Fibroblast of mammary gland (primary cell): ENCODE data around the gene COL12A1.

Source experiments
- DNase-seq: peaks from one replicate; pipeline ENCODE4 v3.0.0-alpha.2; 2010; ENCODE audit warnings: low read depth
- H3K4me3 ChIP-seq: 2 replicates; pipeline ENCODE4 v1.5.1; 2011; ENCODE audit warnings: low read depth, mild to moderate bottlenecking, low read length, moderate library complexity; ENCODE audit not compliant: control insufficient read depth
- TF ChIP-seq, protein P1 (sequence below): conservative IDR thresholded peaks from 2 replicates; pipeline ENCODE4 v1.5.1; 2011; ENCODE audit warnings: low read depth, low read length, inconsistent platforms; ENCODE audit not compliant: control insufficient read depth, insufficient read depth

The COL12A1 gene

DNA sequence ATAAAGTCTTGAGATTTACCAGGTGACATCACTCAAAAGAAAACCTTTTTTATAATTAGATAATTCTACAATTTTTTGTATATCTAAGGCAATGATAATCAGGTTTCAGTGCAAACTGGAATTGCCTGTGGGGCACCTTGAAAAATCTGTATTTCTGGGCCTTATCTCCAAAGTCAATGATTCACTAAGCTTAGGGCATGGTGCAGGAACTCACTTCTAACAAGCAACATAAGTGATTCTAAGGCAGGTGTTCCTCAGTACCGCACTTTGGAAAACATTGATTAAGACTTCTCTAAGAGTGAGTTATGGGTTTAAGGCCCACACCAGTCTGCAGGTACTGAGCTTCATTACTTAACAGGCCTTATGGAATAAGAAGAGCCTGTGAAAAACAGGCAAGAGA lies 115.3 kb downstream of the COL12A1 start:
- TF ChIP-seq, protein P1, sequence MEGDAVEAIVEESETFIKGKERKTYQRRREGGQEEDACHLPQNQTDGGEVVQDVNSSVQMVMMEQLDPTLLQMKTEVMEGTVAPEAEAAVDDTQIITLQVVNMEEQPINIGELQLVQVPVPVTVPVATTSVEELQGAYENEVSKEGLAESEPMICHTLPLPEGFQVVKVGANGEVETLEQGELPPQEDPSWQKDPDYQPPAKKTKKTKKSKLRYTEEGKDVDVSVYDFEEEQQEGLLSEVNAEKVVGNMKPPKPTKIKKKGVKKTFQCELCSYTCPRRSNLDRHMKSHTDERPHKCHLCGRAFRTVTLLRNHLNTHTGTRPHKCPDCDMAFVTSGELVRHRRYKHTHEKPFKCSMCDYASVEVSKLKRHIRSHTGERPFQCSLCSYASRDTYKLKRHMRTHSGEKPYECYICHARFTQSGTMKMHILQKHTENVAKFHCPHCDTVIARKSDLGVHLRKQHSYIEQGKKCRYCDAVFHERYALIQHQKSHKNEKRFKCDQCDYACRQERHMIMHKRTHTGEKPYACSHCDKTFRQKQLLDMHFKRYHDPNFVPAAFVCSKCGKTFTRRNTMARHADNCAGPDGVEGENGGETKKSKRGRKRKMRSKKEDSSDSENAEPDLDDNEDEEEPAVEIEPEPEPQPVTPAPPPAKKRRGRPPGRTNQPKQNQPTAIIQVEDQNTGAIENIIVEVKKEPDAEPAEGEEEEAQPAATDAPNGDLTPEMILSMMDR = no peak
- DNase-seq = no peak
- no peak overlapping the region for H3K4me3 ChIP-seq

DNA sequence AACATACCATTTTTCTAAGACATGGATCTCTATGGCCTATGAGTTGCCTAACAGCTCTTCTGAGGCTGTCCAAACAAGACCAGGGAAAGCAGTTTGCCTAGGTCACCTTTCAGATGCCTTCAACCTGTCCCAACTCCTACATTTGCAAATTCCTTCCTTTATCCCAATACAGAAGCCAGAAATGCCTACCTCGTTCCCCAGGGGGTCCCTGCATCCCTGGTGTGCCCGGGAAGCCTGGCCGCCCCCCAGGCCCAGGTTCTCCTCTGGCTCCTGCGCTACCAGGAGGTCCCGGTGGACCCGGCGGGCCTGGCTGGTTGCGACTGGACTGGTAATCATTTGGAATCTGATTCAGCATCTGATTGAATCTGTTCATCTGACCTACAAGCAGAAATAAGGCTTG lies 115.9 kb downstream of the COL12A1 start:
- no peak overlapping the region for H3K4me3 ChIP-seq
- TF ChIP-seq, protein P1 = no peak
- DNase-seq = no peak

DNA sequence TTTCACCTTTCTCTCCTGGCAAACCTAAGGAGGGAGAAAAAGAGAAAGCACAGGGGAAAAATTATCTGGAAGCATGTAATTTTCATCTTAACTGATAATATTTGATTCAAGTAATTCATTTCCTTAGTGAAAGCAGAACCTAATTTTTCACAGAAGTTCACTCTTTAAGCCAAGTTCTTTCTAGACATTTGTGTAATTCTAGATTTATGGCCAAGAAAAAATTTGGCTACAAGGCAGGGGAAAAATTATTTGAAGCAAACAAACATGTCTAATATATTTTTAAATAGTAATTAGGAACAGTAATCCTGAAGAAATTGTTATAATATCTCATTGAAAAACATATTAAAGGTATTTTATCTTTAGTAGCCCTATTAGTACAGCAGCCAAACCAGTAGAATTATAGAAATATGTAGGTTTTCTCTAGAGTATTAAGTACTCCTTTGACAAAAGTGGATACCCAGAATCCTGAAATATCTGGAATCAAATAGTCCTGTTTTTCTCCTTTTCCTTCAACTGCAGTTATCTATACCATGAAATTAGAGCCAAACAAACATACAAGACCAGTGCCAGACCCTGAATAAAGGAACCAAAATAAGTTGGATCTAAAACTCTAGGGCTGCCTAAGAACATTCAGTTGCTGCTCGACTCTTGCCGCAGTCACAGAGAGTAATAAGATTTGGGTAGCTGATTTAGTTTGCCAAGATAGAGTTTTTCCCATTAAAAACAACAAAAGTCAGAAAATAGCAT lies 116.5 kb downstream of the COL12A1 start:
- no peak overlapping the region for H3K4me3 ChIP-seq
- DNase-seq = no peak
- TF ChIP-seq, protein P1 = no peak

DNA sequence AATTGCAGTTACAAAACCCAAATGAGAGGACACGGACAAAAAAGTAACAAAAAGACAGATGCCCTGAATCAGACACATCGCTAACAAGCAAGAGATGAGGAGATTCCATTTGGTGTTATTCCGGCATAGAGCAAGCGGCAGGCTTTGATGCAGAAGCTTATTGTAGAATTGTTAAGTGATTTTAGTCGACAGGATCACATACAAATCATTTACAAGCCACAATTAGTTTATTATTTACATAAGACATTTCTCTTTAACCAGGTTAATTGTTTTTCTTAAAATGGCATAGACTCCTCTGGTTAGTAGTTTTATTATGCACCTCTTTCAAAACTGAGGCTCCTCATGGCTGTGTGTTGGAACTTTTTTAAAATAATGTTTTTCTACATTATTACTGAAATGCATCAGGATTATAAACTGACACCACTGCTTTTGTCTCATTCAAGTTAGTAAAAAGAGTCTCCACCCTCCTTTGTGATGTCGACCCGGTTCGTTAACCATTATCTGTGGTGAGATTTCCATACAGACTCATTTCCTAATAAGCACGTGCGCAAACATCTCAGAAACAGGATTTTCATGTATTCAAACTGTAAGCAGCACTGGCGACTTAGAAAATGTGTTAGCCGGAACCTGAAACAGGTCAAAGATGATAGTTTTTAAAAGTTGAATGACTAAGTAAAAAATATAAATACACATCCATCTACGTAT lies 119.8 kb downstream of the COL12A1 start:
- no peak overlapping the region for H3K4me3 ChIP-seq
- no peak for DNase-seq
- TF ChIP-seq, protein P1 = no peak

DNA sequence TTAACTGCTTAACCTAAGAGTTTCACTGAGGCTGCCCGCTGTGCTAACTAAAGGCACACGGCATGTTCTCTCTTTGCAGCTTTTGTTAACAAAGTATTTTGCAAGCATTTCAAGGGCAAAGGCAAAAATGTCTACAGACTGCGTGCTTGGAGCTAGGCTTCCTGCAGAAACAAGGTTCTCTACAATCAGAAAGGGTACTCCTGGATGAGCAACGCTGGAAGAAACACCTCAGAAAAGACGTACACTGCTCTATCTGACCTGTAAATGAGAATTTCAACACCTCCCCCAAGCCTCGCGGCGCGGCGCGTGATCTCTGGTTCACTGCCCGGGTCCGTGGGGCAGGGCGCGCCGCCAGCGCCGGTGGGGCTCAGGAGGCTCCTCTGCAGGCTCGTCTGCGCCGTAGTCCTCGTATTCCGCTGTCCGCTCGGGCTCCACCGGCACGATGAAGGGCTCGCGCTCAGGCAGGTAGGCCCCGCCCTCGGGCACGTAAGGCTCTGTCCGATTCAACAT lies 120.9 kb downstream of the COL12A1 start:
- H3K4me3 ChIP-seq = no peak overlapping the region
- TF ChIP-seq, protein P1 = no peak
- DNase-seq = no peak

DNA sequence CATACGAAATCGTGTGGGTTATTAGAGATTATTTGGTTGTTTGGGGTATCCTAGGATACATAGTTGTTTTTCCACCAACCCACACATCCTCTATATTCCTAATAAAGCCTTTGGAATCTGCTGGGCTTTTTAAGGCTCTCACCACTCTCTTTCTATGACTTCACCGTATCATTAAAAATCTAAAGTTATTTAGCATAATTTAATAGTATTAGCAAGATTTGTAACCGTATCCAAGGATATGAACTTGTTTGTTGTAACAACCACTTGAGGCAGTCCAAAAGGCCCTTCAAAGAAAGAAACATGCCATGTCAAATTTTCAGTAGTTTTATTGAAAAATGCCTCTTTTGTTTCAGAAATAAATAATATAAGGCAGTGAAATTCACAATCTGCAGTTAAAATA lies 121.8 kb downstream of the COL12A1 start:
- DNase-seq = no peak
- H3K4me3 ChIP-seq = no peak overlapping the region
- TF ChIP-seq, protein P1 = no peak

DNA sequence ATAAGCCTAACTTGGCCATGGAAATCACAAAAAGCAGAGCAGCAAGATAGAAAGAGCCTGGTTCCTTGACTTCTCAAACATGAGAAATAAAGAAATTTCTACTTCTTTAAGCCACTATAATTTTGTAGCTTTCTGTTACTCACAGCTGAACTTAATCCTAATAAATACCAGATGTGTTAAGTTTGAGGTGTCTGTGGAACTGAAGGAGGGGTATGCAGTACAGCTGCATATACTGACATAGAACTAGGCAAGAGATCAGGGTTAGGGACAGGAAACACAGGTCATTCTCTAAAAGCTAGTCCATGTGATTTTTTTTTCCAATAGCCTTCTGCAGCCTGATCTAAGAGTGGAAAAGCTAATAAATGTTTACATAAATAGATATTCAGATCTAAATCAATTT lies 123.9 kb downstream of the COL12A1 start:
- peak; percentile 73 for DNase-seq
- TF ChIP-seq, protein P1 = no peak
- H3K4me3 ChIP-seq = no peak overlapping the region
